K562 (cell line): Measurements from ENCODE around the gene PPP1R9B. TPM values are rescaled to one million over a fixed set of nuclear protein-coding genes. Genes with fewer than 3 reads are reported as not detected.

Experiments
- ATAC-seq: fragments of 200-7000 bp; cut with Tn5 transposase; 3 replicates; pipeline ENCODE4 v1.9.1; 2020; ENCODE audit warnings: moderate library complexity
- BruUV-seq: library from RNA; stranded (reverse); fragments of 400-500 nt; replicated peaks from 2 replicates; lab custom pipeline; 2021; lab: Mats Ljungman, UMichigan
- CTCF ChIA-PET: fragments of 300-600 bp; formaldehyde crosslinking; extraction: SDS; loops from one replicate; lab custom pipeline; 2021; ENCODE audit warnings: low intra/inter-chr PET ratio; lab: Yijun Ruan, JAX
- POLR2A ChIA-PET: fragments of 300-600, 350-650 bp; sonication (Branson Sonifier 250); formaldehyde crosslinking; extraction: SDS; loops from one replicate; lab custom pipeline; 2021; ENCODE audit warnings: antibody characterized with exemption, inconsistent platforms; lab: Yijun Ruan, JAX
- DNase-seq, 4 experiments: peaks; one replicate each; pipeline versions ENCODE4 v3.0.0 to v3.0.0-alpha.2; 2011 to 2018; ENCODE audit warnings: low spot score in 3 of 4, mixed read lengths in 3 of 4; ENCODE audit errors: extremely low read depth in 1 of 4
- FAIRE-seq: peaks from 2 replicates; lab custom pipeline; 2011; peaks lifted over from hg19 to GRCh38; lab: Jason Lieb, UNC
- H2AFZ ChIP-seq: 2 replicates; pipeline ENCODE4 v1.6.0; 2011; ENCODE audit warnings: low read depth, low read length, control low read depth, inconsistent platforms
- H3K27ac ChIP-seq: fragments of 200-600 bp; 3 replicates; pipeline ENCODE4 v1.8.0; 2011; ENCODE audit warnings: low read depth, mild to moderate bottlenecking, control low read depth, inconsistent platforms, low read length, moderate library complexity, mixed read lengths; ENCODE audit errors: extremely low read depth
- H3K27me3 ChIP-seq, 2 experiments: fragments of 300-600 bp in 1 of 2; 2 replicates in 1 of 2; 3 replicates in 1 of 2; pipeline versions ENCODE4 v1.6.0 to v1.8.0; 2011; ENCODE audit warnings: inconsistent platforms in 2 of 2, low read length in 2 of 2, mild to moderate bottlenecking in 1 of 2, mixed read lengths in 1 of 2, moderate library complexity in 1 of 2; ENCODE audit not compliant: control insufficient read depth in 2 of 2, insufficient read depth in 2 of 2
- H3K36me3 ChIP-seq: fragments of 300-600 bp; 3 replicates; pipeline ENCODE4 v1.8.0; 2011; ENCODE audit warnings: mild to moderate bottlenecking, low read length, inconsistent platforms; ENCODE audit not compliant: control insufficient read depth, insufficient read depth
- H3K4me1 ChIP-seq, 2 experiments: fragments of 200-600 bp in 1 of 2; replicated peaks in 1 of 2; 2 replicates in 1 of 2; 3 replicates in 1 of 2; pipeline versions ENCODE4 v1.5.1 to v1.8.0; 2011; ENCODE audit warnings: inconsistent platforms in 2 of 2, low read length in 2 of 2, mild to moderate bottlenecking in 1 of 2, mixed read lengths in 1 of 2, moderate library complexity in 1 of 2; ENCODE audit not compliant: control insufficient read depth in 2 of 2, insufficient read depth in 2 of 2
- H3K4me2 ChIP-seq: 2 replicates; pipeline ENCODE4 v1.6.1; 2011; ENCODE audit warnings: low read length, control low read depth, inconsistent platforms, mixed read lengths; ENCODE audit not compliant: insufficient read depth
- H3K4me3 ChIP-seq: fragments of 200-600 bp; sonication (generic), shearing (Covaris generic); 2 replicates; pipeline ENCODE4 v1.5.1; 2016; ENCODE audit warnings: control low read depth, inconsistent platforms
- H3K79me2 ChIP-seq: fragments of 200-600 bp; 3 replicates; pipeline ENCODE4 v1.8.0; 2011; ENCODE audit warnings: low read length, inconsistent platforms; ENCODE audit not compliant: control insufficient read depth, insufficient read depth
- H3K9ac ChIP-seq, 2 experiments: 2 replicates each; pipeline versions ENCODE4 v1.6.0 to v1.6.1; 2011; ENCODE audit warnings: low read depth in 2 of 2, low read length in 2 of 2, control low read depth in 1 of 2, inconsistent platforms in 1 of 2, mild to moderate bottlenecking in 1 of 2, mixed read lengths in 1 of 2; ENCODE audit not compliant: insufficient read depth in 1 of 2
- H3K9me1 ChIP-seq: one replicate; pipeline ENCODE4 v1.6.0; 2011; ENCODE audit warnings: inconsistent platforms, mild to moderate bottlenecking, low read length, moderate library complexity; ENCODE audit not compliant: control insufficient read depth, insufficient read depth
- H3K9me3 ChIP-seq: replicated peaks from 2 replicates; pipeline ENCODE4 v1.5.1; 2011; ENCODE audit warnings: low read depth, low read length, inconsistent platforms; ENCODE audit not compliant: control insufficient read depth, insufficient read depth
- H4K20me1 ChIP-seq: replicated peaks from 2 replicates; pipeline ENCODE4 v1.6.1; 2011; ENCODE audit warnings: low read length, inconsistent platforms, mixed read lengths; ENCODE audit not compliant: control insufficient read depth, insufficient read depth
- FOSL1 ChIP-seq: fragments of 200-800 bp; sonication (Bioruptor generic); conservative IDR thresholded peaks from 2 replicates; pipeline ENCODE4 v1.6.1; 2016; ENCODE audit warnings: missing genetic modification characterization, missing compliant biosample characterization
- JUND ChIP-seq, 2 experiments: IDR thresholded peaks; 2 replicates in 1 of 2; 3 replicates in 1 of 2; pipeline ENCODE4 v1.6.1; 2011; ENCODE audit warnings: borderline replicate concordance in 2 of 2, low read depth in 2 of 2, low read length in 2 of 2, improper control_type of control experiment in 1 of 2, missing biosample characterization in 1 of 2, missing genetic modification characterization in 1 of 2, missing genetic modification reagents in 1 of 2
- PHF8 ChIP-seq: fragments of 200-600 bp; sonication (generic); IDR thresholded peaks from 2 replicates; pipeline ENCODE4 v1.6.1; 2012; ENCODE audit warnings: mixed run types, mild to moderate bottlenecking, inconsistent platforms, low read length, moderate library complexity, borderline replicate concordance
- RFX5 ChIP-seq: IDR thresholded peaks from 2 replicates; pipeline ENCODE4 v1.6.1; 2011; ENCODE audit warnings: low read depth, mild to moderate bottlenecking, improper control_type of control experiment, low read length
- SAFB ChIP-seq: fragments of 200-400 bp; formaldehyde crosslinking; IDR thresholded peaks from 2 replicates; pipeline ENCODE4 v1.6.1; 2017; ENCODE audit warnings: low read depth, low read length, borderline replicate concordance
- SMAD1 ChIP-seq: fragments of 150-350 bp; IDR thresholded peaks from 2 replicates; pipeline ENCODE4 v1.6.1; 2014; ENCODE audit warnings: low read length, low read depth; ENCODE audit not compliant: partially characterized antibody
- XRCC3 ChIP-seq: fragments of 450-650 bp; IDR thresholded peaks from 2 replicates; pipeline ENCODE4 v1.6.1; 2017; ENCODE audit warnings: mild to moderate bottlenecking, moderate library complexity
- ZFX ChIP-seq: sonication (generic); formaldehyde crosslinking; IDR thresholded peaks from 2 replicates; pipeline ENCODE4 v1.8.0; 2022; ENCODE audit warnings: mild to moderate bottlenecking, missing genetic modification reagents, moderate library complexity
- ZNF253 ChIP-seq: fragments of 250-450 bp; sonication (Bioruptor Pico); conservative IDR thresholded peaks from 2 replicates; pipeline ENCODE4 v1.6.1; 2021; ENCODE audit warnings: mild to moderate bottlenecking
- ZNF282 ChIP-seq: sonication (generic); formaldehyde crosslinking; IDR thresholded peaks from 2 replicates; pipeline ENCODE4 v1.8.1; 2023; ENCODE audit warnings: missing genetic modification reagents
- ZNF507 ChIP-seq: conservative IDR thresholded peaks from 2 replicates; pipeline ENCODE4 v1.6.1; 2017; ENCODE audit warnings: missing genetic modification characterization, missing compliant biosample characterization
- ZNF644 ChIP-seq: fragments of 200-800 bp; sonication (Bioruptor generic); IDR thresholded peaks from 2 replicates; pipeline ENCODE4 v1.6.1; 2016; ENCODE audit warnings: low read depth, missing genetic modification characterization, missing compliant biosample characterization
- WGBS: fragments of 100-300 bp; shearing (Covaris generic); methylation state at CpG from one replicate; pipeline ENCODE4 v1.1.6; 2016; ENCODE audit warnings: low coverage, mixed read lengths; ENCODE audit not compliant: insufficient coverage; ENCODE audit errors: missing lambda C conversion rate; 5-methylcytosine and 5-hydroxymethylcytosine counted together
- in situ Hi-C: fragments of 300-500 bp; cut with MboI; formaldehyde crosslinking; loops from 4 replicates; pipeline ENCODE4 v1.15.0; 2018; ENCODE audit warnings: inconsistent platforms, mixed read lengths
- intact Hi-C: fragments of 100-400 bp; cut with micrococcal nuclease; formaldehyde crosslinking; loops from 2 replicates; pipeline ENCODE4 v1.14.2; 2022
- polyA plus RNA-seq, 8 experiments: library from polyadenylated mRNA; depleted of rRNA in 4 of 8; stranded (reverse) in 5 of 8; unstranded in 3 of 8; fragments of >200 nt; fragmentation: Nextera tagmentation in 2 of 8; fragmentation: Illumina TruSeq in 1 of 8; extraction: Ambion mirVana in 2 of 8; extraction: Trizol in 1 of 8; gene quantifications; 2 replicates each; pipeline versions ENCODE4 v1.2.1 to v1.2.3, GENCODE V29; 2011 to 2014; ENCODE audit warnings: inconsistent platforms in 1 of 8, missing spikeins in 1 of 8
- total RNA-seq, 7 experiments: library from RNA; depleted of rRNA in 6 of 7; stranded (reverse); fragments of >200 nt in 6 of 7; fragmentation: Illumina TruSeq in 2 of 7; extraction: Trizol in 2 of 7; gene quantifications; 2 replicates each; pipeline versions ENCODE4 v1.2.1 to v1.2.3, GENCODE V29; 2011 to 2021; ENCODE audit warnings: low replicate concordance in 1 of 7
- TF ChIP-seq, protein P1 (sequence below), 2 experiments: fragments of 450-650 bp in 1 of 2; sonication (generic) in 1 of 2; formaldehyde crosslinking in 1 of 2; IDR thresholded peaks in 1 of 2; conservative IDR thresholded peaks in 1 of 2; 2 replicates each; pipeline versions ENCODE4 v1.6.1 to v1.8.1; 2016 to 2023; ENCODE audit warnings: mild to moderate bottlenecking in 2 of 2, moderate library complexity in 2 of 2, inconsistent platforms in 1 of 2, missing genetic modification reagents in 1 of 2
- TF ChIP-seq, protein P2 (sequence below), 3 experiments: fragments of 200-800 bp in 1 of 3; fragments of 250-450 bp in 1 of 3; fragments of 450-650 bp in 1 of 3; sonication (Bioruptor Pico) in 1 of 3; sonication (Bioruptor generic) in 1 of 3; formaldehyde crosslinking in 1 of 3; IDR thresholded peaks; 2 replicates each; pipeline versions ENCODE4 v1.6.1 to v1.8.0; 2016 to 2022; ENCODE audit warnings: mild to moderate bottlenecking in 2 of 3, missing genetic modification characterization in 2 of 3, missing compliant biosample characterization in 1 of 3, moderate library complexity in 1 of 3
- TF ChIP-seq, protein P3 (sequence below): sonication (generic); formaldehyde crosslinking; IDR thresholded peaks from 2 replicates; pipeline ENCODE4 v1.8.1; 2023; ENCODE audit warnings: mild to moderate bottlenecking, missing genetic modification reagents, moderate library complexity

Gene PPP1R9B
- total and polyA plus RNA-seq, 9 of the 15 experiments (the other 6 are each of a cell fraction or from before 2014, with no cell fraction given) = 0.10 to 63.5 (median 24.7) TPM

GRCh38 chr17:50107790-50108414 is 42.6 kb downstream of the PPP1R9B start:
- intact Hi-C loops (no loop called here), in situ Hi-C loops (no loop called here)
- Histone ChIP-seq H3K27ac (no peak overlapping the region), H3K4me1 (peaks cover 8 to 40% of the 10 kb centered on the region in 2 experiments), H4K20me1 (no peaks in the 10 kb centered on the region; the same call in 1 of the 2 replicates), H2AFZ (no peak overlapping the region), H3K9me3 (no peaks in the 10 kb centered on the region), H3K79me2 (no peaks in the 10 kb centered on the region), H3K27me3 (peaks cover 0 to 34% of the 10 kb centered on the region in 2 experiments; a peak in 2 of 5 replicates), H3K4me2 (no peak overlapping the region), H3K9me1 (no peaks in the 10 kb centered on the region), H3K4me3 (no peak overlapping the region), H3K36me3 (no peaks in the 10 kb centered on the region), H3K9ac (no peak overlapping the region)
- no peak; the same call in 2 of the 3 replicates for ATAC-seq
- CTCF ChIA-PET = no interaction called here
- 24% methylated on average over 10 of the region's 10 CpGs for WGBS
- no TSS peak for BruUV-seq
- POLR2A ChIA-PET = interaction anchor here (0.9 kb wide), 1 partner anchor 9 kb away, joined by 3 read pairs; no protein-coding TSS in a partner anchor
- no peak for DNase-seq
- peak; percentile 62 for FAIRE-seq
- no peak for TF ChIP-seq SAFB
- no peak for TF ChIP-seq ZFX (CRISPR knock-in tag)
- TF ChIP-seq ZNF253 (CRISPR knock-in tag) = no peak
- no peak for TF ChIP-seq XRCC3
- TF ChIP-seq, protein P1, sequence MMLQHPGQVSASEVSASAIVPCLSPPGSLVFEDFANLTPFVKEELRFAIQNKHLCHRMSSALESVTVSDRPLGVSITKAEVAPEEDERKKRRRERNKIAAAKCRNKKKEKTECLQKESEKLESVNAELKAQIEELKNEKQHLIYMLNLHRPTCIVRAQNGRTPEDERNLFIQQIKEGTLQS (IDR thresholded peaks at IDR 0.05) = peak; percentile 46; the same call in 1 of the 2 replicates
- TF ChIP-seq, protein P1 (CRISPR knock-in tag; conservative IDR thresholded peaks at IDR 0.05) = no peak
- TF ChIP-seq ZNF644 = no peak
- no peak for TF ChIP-seq PHF8
- peak; percentile 77 for TF ChIP-seq FOSL1 (tag)
- TF ChIP-seq ZNF507 (tag) = no peak
- TF ChIP-seq, protein P2, sequence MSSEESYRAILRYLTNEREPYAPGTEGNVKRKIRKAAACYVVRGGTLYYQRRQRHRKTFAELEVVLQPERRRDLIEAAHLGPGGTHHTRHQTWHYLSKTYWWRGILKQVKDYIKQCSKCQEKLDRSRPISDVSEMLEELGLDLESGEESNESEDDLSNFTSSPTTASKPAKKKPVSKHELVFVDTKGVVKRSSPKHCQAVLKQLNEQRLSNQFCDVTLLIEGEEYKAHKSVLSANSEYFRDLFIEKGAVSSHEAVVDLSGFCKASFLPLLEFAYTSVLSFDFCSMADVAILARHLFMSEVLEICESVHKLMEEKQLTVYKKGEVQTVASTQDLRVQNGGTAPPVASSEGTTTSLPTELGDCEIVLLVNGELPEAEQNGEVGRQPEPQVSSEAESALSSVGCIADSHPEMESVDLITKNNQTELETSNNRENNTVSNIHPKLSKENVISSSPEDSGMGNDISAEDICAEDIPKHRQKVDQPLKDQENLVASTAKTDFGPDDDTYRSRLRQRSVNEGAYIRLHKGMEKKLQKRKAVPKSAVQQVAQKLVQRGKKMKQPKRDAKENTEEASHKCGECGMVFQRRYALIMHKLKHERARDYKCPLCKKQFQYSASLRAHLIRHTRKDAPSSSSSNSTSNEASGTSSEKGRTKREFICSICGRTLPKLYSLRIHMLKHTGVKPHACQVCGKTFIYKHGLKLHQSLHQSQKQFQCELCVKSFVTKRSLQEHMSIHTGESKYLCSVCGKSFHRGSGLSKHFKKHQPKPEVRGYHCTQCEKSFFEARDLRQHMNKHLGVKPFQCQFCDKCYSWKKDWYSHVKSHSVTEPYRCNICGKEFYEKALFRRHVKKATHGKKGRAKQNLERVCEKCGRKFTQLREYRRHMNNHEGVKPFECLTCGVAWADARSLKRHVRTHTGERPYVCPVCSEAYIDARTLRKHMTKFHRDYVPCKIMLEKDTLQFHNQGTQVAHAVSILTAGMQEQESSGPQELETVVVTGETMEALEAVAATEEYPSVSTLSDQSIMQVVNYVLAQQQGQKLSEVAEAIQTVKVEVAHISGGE (CRISPR knock-in tag; IDR thresholded peaks at IDR 0.05) = no peak
- no peak for TF ChIP-seq RFX5
- TF ChIP-seq, protein P3, sequence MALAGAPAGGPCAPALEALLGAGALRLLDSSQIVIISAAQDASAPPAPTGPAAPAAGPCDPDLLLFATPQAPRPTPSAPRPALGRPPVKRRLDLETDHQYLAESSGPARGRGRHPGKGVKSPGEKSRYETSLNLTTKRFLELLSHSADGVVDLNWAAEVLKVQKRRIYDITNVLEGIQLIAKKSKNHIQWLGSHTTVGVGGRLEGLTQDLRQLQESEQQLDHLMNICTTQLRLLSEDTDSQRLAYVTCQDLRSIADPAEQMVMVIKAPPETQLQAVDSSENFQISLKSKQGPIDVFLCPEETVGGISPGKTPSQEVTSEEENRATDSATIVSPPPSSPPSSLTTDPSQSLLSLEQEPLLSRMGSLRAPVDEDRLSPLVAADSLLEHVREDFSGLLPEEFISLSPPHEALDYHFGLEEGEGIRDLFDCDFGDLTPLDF (CRISPR knock-in tag) = no peak
- TF ChIP-seq JUND (IDR thresholded peaks at IDR 0.05; ENCODE audit: borderline replicate concordance, low read depth, low read length) = peak; percentile 40; the same call in 1 of the 2 replicates
- no peak for TF ChIP-seq JUND (tag; IDR thresholded peaks at IDR 0.05; ENCODE audit: borderline replicate concordance, low read depth, low read length)
- no peak for TF ChIP-seq ZNF282 (CRISPR knock-in tag)
- no peak for TF ChIP-seq SMAD1
